A549 (cell line): ENCODE data around the gene PKHD1. TPM values are rescaled to one million over a fixed set of nuclear protein-coding genes. Genes with fewer than 3 reads are reported as not detected.

ENCODE experiments used
- ATAC-seq, 2 experiments: fragments of 200-7000 bp in 1 of 2; fragments of >200 bp in 1 of 2; cut with Nextera tagmentation in 1 of 2; cut with Tn5 transposase in 1 of 2; 3 replicates each; pipeline versions ENCODE4 v1.8.0 to v1.9.1; 2018 to 2020; ENCODE audit warnings: mild to moderate bottlenecking in 1 of 2, moderate library complexity in 1 of 2
- CTCF ChIA-PET: fragments of 300-600 bp; sonication (Branson Sonifier 250); formaldehyde crosslinking; extraction: SDS; loops from one replicate; lab custom pipeline; 2021; ENCODE audit warnings: antibody characterized with exemption, inconsistent platforms; lab: Yijun Ruan, JAX
- POLR2A ChIA-PET: fragments of 350-600 bp; formaldehyde crosslinking; extraction: SDS; loops from one replicate; lab custom pipeline; 2021; ENCODE audit warnings: antibody characterized with exemption, inconsistent platforms; lab: Yijun Ruan, JAX
- DNase-seq, 2 experiments: peaks; one replicate each; pipeline versions ENCODE4 v3.0.0 to v3.0.0-alpha.2; 2011 to 2016; ENCODE audit warnings: low read depth in 1 of 2, low spot score in 1 of 2
- FAIRE-seq: peaks from 2 replicates; lab custom pipeline; 2011; peaks lifted over from hg19 to GRCh38; lab: Jason Lieb, UNC
- H3K27ac ChIP-seq, 2 experiments: fragments of >200 bp; sonication (Bioruptor Twin); formaldehyde crosslinking; 3 replicates each; pipeline ENCODE4 v1.5.1; 2016 to 2017
- H3K4me1 ChIP-seq: fragments of >200 bp; sonication (Bioruptor Twin); formaldehyde crosslinking; 3 replicates; pipeline ENCODE4 v1.6.1; 2016
- H3K4me2 ChIP-seq: fragments of >200 bp; sonication (Bioruptor Twin); formaldehyde crosslinking; 3 replicates; pipeline ENCODE4 v1.6.1; 2016
- H3K4me3 ChIP-seq: fragments of >200 bp; sonication (Bioruptor Twin); formaldehyde crosslinking; 3 replicates; pipeline ENCODE4 v1.5.1; 2016
- H3K9me3 ChIP-seq: fragments of >200 bp; sonication (Bioruptor Twin); formaldehyde crosslinking; 3 replicates; pipeline ENCODE4 v1.6.1; 2016
- ATOH8 ChIP-seq: fragments of 250-450 bp; sonication (Bioruptor Pico); IDR thresholded peaks from 2 replicates; pipeline ENCODE4 v1.5.0; 2020; ENCODE audit warnings: low read depth, mild to moderate bottlenecking, moderate library complexity
- BCL3 ChIP-seq: fragments of >200 bp; sonication (Bioruptor Twin); formaldehyde crosslinking; IDR thresholded peaks from 3 replicates; pipeline ENCODE4 v1.6.1; 2016
- CBX8 ChIP-seq: fragments of 200-600 bp; sonication (generic); IDR thresholded peaks from 2 replicates; pipeline ENCODE4 v1.6.1; 2016
- CTCF ChIP-seq: fragments of >200 bp; sonication (Bioruptor Twin); formaldehyde crosslinking; IDR thresholded peaks from 3 replicates; pipeline ENCODE4 v1.5.1; 2016
- EHF ChIP-seq: fragments of 250-450 bp; sonication (Bioruptor Pico); IDR thresholded peaks from 2 replicates; pipeline ENCODE4 v1.5.0; 2020; ENCODE audit warnings: mild to moderate bottlenecking
- EHMT2 ChIP-seq: fragments of 200-600 bp; sonication (generic); IDR thresholded peaks from 2 replicates; pipeline ENCODE4 v1.6.1; 2016; ENCODE audit warnings: antibody characterized with exemption, low read depth, mild to moderate bottlenecking, moderate library complexity
- FOSB ChIP-seq: fragments of 250-450 bp; sonication (Bioruptor Pico); IDR thresholded peaks from 2 replicates; pipeline ENCODE4 v1.5.0; 2020; ENCODE audit warnings: mild to moderate bottlenecking, moderate library complexity
- GATA3 ChIP-seq: IDR thresholded peaks from 2 replicates; pipeline ENCODE4 v1.6.1; 2012; ENCODE audit warnings: borderline replicate concordance
- HOXA7 ChIP-seq: fragments of 250-450 bp; sonication (Bioruptor Pico); IDR thresholded peaks from 2 replicates; pipeline ENCODE4 v1.5.0; 2020; ENCODE audit warnings: mild to moderate bottlenecking, moderate library complexity
- HOXB13 ChIP-seq: fragments of 250-450 bp; sonication (Bioruptor Pico); IDR thresholded peaks from 2 replicates; pipeline ENCODE4 v1.5.0; 2020; ENCODE audit warnings: low read depth, mild to moderate bottlenecking, moderate library complexity
- HOXB5 ChIP-seq: fragments of 250-450 bp; sonication (Bioruptor Pico); IDR thresholded peaks from 2 replicates; pipeline ENCODE4 v1.5.0; 2020; ENCODE audit warnings: mild to moderate bottlenecking, moderate library complexity
- JUN ChIP-seq, 2 experiments: fragments of >200 bp; sonication (Bioruptor Twin); formaldehyde crosslinking; IDR thresholded peaks; 2 replicates in 1 of 2; 3 replicates in 1 of 2; pipeline ENCODE4 v1.6.1; 2016 to 2017
- KDM1A ChIP-seq: fragments of 200-600 bp; sonication (generic); IDR thresholded peaks from 2 replicates; pipeline ENCODE4 v1.6.1; 2016; ENCODE audit warnings: low read depth, mild to moderate bottlenecking
- MAFK ChIP-seq: fragments of 450-650 bp; IDR thresholded peaks from 2 replicates; pipeline ENCODE4 v1.6.1; 2014; ENCODE audit not compliant: partially characterized antibody
- MAZ ChIP-seq: fragments of 150-350 bp; IDR thresholded peaks from 2 replicates; pipeline ENCODE4 v1.6.1; 2014; ENCODE audit warnings: antibody characterized with exemption, low read depth, low read length, borderline replicate concordance
- POLR2A ChIP-seq: IDR thresholded peaks from 2 replicates; pipeline ENCODE4 v1.6.1; 2012; ENCODE audit warnings: mild to moderate bottlenecking, low read length
- POLR2AphosphoS2 ChIP-seq: conservative IDR thresholded peaks from 2 replicates; pipeline ENCODE4 v1.6.1; 2012; ENCODE audit warnings: low read length, improper control_type of control experiment, inconsistent platforms
- RAD21 ChIP-seq, 2 experiments: fragments of >200 bp in 1 of 2; sonication (Bioruptor Twin) in 1 of 2; formaldehyde crosslinking in 1 of 2; IDR thresholded peaks in 1 of 2; conservative IDR thresholded peaks in 1 of 2; 2 replicates in 1 of 2; 3 replicates in 1 of 2; pipeline ENCODE4 v1.6.1; 2012 to 2018; ENCODE audit warnings: inconsistent platforms in 1 of 2
- RFX5 ChIP-seq: fragments of 450-650 bp; IDR thresholded peaks from 2 replicates; pipeline ENCODE4 v1.7.1; 2014; ENCODE audit warnings: antibody characterized with exemption, mild to moderate bottlenecking, moderate library complexity
- RNF2 ChIP-seq: fragments of 200-600 bp; sonication (generic); IDR thresholded peaks from 2 replicates; pipeline ENCODE4 v1.6.1; 2016; ENCODE audit warnings: low read depth, mild to moderate bottlenecking, antibody characterized with exemption, moderate library complexity, borderline replicate concordance
- SMC3 ChIP-seq: fragments of >200 bp; sonication (Bioruptor Twin); formaldehyde crosslinking; IDR thresholded peaks from 3 replicates; pipeline ENCODE4 v1.6.1; 2018; ENCODE audit warnings: inconsistent platforms
- USF2 ChIP-seq: fragments of 450-650 bp; IDR thresholded peaks from 2 replicates; pipeline ENCODE4 v1.6.1; 2014; ENCODE audit warnings: antibody characterized with exemption
- ZFP36 ChIP-seq: fragments of 450-650 bp; IDR thresholded peaks from 2 replicates; pipeline ENCODE4 v1.6.1; 2014; ENCODE audit warnings: borderline replicate concordance; ENCODE audit not compliant: partially characterized antibody
- ZNF302 ChIP-seq: fragments of 250-450 bp; sonication (Bioruptor Pico); IDR thresholded peaks from 2 replicates; pipeline ENCODE4 v1.9.0; 2021; ENCODE audit warnings: inconsistent platforms, mild to moderate bottlenecking, moderate library complexity
- ZSCAN20 ChIP-seq: fragments of 250-450 bp; sonication (Bioruptor Pico); IDR thresholded peaks from 2 replicates; pipeline ENCODE4 v1.8.0; 2022; ENCODE audit warnings: mild to moderate bottlenecking, moderate library complexity
- WGBS: methylation state at CpG from one replicate; pipeline ENCODE4 v1.1.6; 2017; ENCODE audit errors: missing lambda C conversion rate; 5-methylcytosine and 5-hydroxymethylcytosine counted together
- polyA plus RNA-seq, 4 experiments: library from polyadenylated mRNA; depleted of rRNA in 3 of 4; stranded (reverse); fragments of >200 nt; fragmentation: RNase III in 1 of 4; extraction: RNeasy Plus Mini Kit Qiagen cat#74134 plus additional on column Dnase treatment in 1 of 4; gene quantifications; 2 replicates in 3 of 4; 3 replicates in 1 of 4; pipeline ENCODE4 v1.2.3, GENCODE V29; 2011 to 2017

Gene PKHD1
- polyA plus RNA-seq, 2 of the 4 experiments (the other 2 are of a cell fraction), result not detected

GRCh38 chr6:52135217-52135616 lies 47.8 kb upstream of the PKHD1 start:
- TF ChIP-seq EHF (CRISPR knock-in tag) (no peak), RFX5 (no peak), BCL3 (no peak), FOSB (CRISPR knock-in tag) (no peak), SMC3 (no peak), MAFK (no peak), HOXB5 (no peak)
- TF ChIP-seq, all 56 proteins: peak for 0
- CTCF ChIA-PET, result no interaction called here
- Histone ChIP-seq H3K9me3 (no peaks in the 10 kb centered on the region), H3K4me2 (no peak overlapping the region), H3K27ac (no peak overlapping the region), H3K4me1 (no peaks in the 10 kb centered on the region), H3K4me3 (no peak overlapping the region)
- no peak for ATAC-seq
- WGBS, result 50% methylated on average over 4 of the region's 4 CpGs
- POLR2A ChIA-PET, result no interaction called here
- FAIRE-seq, result no peak
- no peak for DNase-seq

- no peak overlapping the region for H3K4me3 ChIP-seq
- DNase-seq (no peak), FAIRE-seq (no peak), ATAC-seq (no peak)
- H3K27ac ChIP-seq, result no peak overlapping the region
- ChIA-PET CTCF (no interaction called here), POLR2A (no interaction called here)
- H3K9me3 ChIP-seq, result no peaks in the 10 kb centered on the region
- no peak overlapping the region for H3K4me2 ChIP-seq
- no peaks in the 10 kb centered on the region for H3K4me1 ChIP-seq
- TF ChIP-seq JUN (IDR thresholded peaks at IDR 0.05) (no peak), EHF (CRISPR knock-in tag) (no peak), CBX8 (no peak), ZSCAN20 (no peak), POLR2AphosphoS2 (no peak), KDM1A (no peak), ZFP36 (no peak), USF2 (no peak), RAD21 (conservative IDR thresholded peaks at IDR 0.05 in 1 of 2, IDR thresholded peaks at IDR 0.05 in 1 of 2) (no peak), ATOH8 (CRISPR knock-in tag) (no peak), EHMT2 (no peak), MAZ (no peak), ZNF302 (CRISPR knock-in tag) (no peak), HOXB13 (CRISPR knock-in tag) (no peak), RNF2 (no peak), POLR2A (no peak), HOXA7 (CRISPR knock-in tag) (no peak), GATA3 (no peak), CTCF (no peak)
- 7% methylated on average over 3 of the region's 3 CpGs for WGBS
Observed at GRCh38 chr6:52134011-52134410, 46.6 kb upstream of the PKHD1 start.
